Activated CD4-positive, alpha-beta T cell treated with anti-CD3 and anti-CD28 coated beads for 4 hours (primary cell): ENCODE measurements around the gene ACSM3.
A peak's percentile ranks its signal among the peaks of the same experiment; 100 is the strongest.
"Not testable (repeated sequence)": the region's sequence is repeated elsewhere in the genome, so short reads cannot be mapped to it uniquely, and the experiment has no call there.

Source experiments
- DNase-seq, 2 donors: peaks; one replicate each; pipeline ENCODE4 v3.0.0-alpha.2; 2020

ACSM3 gene, protein sequence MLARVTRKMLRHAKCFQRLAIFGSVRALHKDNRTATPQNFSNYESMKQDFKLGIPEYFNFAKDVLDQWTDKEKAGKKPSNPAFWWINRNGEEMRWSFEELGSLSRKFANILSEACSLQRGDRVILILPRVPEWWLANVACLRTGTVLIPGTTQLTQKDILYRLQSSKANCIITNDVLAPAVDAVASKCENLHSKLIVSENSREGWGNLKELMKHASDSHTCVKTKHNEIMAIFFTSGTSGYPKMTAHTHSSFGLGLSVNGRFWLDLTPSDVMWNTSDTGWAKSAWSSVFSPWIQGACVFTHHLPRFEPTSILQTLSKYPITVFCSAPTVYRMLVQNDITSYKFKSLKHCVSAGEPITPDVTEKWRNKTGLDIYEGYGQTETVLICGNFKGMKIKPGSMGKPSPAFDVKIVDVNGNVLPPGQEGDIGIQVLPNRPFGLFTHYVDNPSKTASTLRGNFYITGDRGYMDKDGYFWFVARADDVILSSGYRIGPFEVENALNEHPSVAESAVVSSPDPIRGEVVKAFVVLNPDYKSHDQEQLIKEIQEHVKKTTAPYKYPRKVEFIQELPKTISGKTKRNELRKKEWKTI

DNA sequence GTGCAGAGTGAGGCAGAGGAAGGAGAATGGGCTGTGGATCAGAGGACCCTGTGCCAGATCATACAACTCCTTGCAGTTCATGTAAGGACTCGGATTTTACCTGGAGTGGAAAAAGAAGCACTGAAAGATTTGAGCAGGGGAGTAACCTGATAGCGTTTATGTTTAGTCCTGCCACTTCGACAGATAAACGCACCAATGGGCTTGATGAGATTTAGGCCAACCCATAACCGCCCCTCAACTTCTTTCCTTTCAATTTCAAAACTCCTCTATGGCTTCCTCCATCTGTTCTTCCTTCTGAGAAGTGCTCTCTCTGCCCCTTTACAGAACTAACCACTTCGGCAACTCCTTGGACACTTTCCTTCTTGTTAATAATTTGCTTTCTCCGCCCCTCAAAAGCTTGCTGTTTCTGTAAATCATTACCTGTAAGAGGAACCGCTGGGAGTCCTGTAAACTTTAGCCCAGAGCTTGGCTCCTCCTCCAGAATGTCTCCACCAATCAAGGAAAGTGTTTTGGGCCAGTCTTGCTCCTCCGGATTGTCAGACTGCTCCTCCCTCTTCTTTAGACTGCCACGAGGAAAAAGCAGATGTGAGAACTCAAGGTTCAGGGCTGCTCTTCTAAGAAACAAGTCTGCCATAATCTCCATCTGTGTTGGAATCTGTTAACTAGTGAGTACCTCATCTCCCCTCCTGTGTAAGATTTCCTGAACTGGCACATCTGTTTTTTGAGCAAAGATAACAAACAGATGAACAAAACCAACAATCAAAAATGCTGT, at the start of gene ACSM3:
Gene ACSM3 (plus strand): TSS at position 554 of the 772 bp plus-strand sequence. CDS start 6,021 bp downstream, outside the sequence.
- DNase-seq = peak; percentile 53 to 68

GRCh38 chr16:20717718-20718117, 46.1 kb upstream of the ACSM3 start:
- DNase-seq = not testable (repeated sequence)

DNA sequence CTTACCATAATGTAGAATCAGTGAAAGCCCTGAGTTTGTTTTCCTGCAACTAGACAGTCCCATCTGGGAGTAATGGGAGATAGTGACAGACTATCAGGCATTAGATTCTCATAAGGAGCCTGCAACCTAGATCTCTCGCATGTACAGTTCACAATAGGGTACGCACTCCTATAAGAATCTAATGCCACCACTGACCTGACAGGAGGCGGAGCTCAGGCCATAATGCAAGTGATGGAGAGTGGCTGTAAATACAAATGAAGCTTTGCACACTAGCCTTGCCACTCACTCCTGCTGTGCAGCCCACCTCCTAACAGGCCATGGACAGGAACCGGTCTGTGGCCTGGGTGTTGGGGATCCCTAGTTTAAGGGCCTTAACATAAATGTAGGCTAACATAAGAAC, 43.6 kb upstream of the ACSM3 start:
- DNase-seq = no peak

DNA sequence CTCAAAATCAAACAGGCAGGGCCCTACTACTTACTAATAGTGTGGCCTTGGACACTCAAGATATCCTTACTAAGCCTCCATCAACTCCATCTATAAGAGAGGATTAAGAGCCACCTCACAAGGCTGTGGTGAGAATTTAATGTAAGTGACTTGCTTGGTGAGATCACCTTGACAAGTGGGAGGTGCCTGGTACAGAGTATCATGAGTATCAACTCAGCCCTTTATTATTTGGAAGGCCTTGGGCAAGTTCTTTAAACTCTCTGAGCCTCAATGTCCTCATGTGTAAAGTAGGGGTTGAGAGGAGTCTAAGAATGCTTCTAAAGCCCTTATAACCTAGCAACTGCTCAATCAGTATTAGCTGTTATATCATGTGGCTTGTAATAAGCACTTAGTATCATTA, 37.2 kb upstream of the ACSM3 start:
- no peak for DNase-seq

DNA sequence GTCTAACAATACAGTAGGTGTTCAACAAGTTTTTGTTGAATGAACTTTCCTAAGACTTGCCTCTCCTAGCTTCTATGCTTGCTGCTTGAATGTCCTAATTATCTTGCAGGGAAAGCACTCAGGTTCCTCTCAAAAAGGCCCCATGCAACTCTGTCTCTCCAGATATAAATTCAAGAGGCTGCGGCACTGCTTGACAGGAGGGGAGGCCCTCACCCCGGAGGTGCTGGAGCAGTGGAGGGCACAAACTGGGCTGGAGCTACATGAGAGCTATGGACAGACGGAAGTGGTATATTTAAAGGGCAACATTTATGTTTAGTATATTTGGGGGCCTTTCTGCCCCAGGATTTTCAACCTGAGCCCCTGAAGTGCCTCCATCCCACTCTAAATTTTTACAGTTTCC, 36.6 kb upstream of the ACSM3 start:
- no peak for DNase-seq

DNA sequence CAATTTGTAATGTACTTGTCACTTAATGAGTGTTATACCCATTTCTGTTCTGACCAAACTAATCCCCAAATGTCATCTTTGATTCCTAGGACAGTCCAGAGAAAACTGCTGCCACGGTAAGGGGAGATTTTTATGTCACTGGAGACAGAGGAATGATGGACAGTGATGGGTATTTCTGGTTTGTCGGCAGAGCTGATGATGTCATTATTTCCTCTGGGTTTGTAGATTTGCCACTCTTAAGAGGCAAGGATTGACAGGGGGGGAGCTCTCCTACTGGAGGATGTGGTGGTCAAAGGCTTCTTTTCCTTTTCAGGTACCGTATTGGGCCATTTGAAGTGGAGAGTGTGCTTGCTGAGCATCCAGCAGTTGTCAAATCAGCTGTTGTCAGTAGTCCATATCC, 34.7 kb upstream of the ACSM3 start:
- DNase-seq = no peak

- no peak for DNase-seq
Observed at GRCh38 chr16:20734056-20734455, 29.8 kb upstream of the ACSM3 start.

DNA sequence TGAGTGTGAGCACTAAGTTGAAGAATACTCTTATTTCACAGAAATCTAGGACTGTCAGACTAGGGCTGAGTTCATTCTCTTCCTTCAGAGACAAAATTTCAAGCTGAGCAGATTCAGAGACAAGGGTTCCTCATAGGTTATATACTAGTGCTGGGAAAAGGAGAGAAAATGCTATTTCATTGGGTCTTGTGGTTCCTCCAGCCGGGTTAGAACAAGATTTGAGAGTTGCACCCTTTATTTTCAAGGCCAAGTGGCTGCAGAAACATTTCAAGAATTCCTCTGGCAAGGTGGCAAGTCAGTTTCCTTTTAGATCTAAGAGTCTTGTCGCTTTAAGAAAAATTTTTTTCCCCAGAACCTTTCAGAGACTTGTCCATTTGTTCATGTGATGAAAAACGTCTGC, 29.0 kb upstream of the ACSM3 start:
- DNase-seq = no peak

DNA sequence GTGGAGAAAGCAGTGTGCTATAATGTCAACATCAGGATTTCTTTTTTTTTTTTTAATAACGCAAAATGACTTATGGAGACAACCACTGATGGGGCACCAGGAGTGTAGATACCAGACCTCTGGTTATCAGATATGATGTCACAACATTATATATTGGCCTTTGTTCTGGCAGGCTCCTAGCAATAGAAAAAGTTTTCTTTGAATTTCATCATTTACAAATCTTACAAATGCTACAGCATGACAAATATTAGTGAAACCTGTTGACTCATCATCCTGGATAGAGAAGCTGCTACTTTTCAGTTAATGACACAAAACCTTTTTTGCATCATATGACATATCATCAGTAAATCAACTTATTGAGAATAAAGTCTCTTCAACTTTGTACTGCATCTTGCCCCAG, 28.3 kb upstream of the ACSM3 start:
- no peak for DNase-seq

- peak in 1 of 2 donors; percentile 12 for DNase-seq
Observed at GRCh38 chr16:20740007-20740883, 23.6 kb upstream of the ACSM3 start.

- DNase-seq = peak; percentile 89 to 90
Observed at GRCh38 chr16:20740901-20741521, 22.8 kb upstream of the ACSM3 start.

GRCh38 chr16:20741554-20742285, 22.1 kb upstream of the ACSM3 start, which contains the start of gene THUMPD1:
Gene THUMPD1 (minus strand): TSS chr16:20741818. CDS start chr16:20741739, 79 bp downstream.
- DNase-seq = peak; percentile 95 to 98

- DNase-seq = no peak
Observed at GRCh38 chr16:20743591-20743990, 20.2 kb upstream of the ACSM3 start.

DNA sequence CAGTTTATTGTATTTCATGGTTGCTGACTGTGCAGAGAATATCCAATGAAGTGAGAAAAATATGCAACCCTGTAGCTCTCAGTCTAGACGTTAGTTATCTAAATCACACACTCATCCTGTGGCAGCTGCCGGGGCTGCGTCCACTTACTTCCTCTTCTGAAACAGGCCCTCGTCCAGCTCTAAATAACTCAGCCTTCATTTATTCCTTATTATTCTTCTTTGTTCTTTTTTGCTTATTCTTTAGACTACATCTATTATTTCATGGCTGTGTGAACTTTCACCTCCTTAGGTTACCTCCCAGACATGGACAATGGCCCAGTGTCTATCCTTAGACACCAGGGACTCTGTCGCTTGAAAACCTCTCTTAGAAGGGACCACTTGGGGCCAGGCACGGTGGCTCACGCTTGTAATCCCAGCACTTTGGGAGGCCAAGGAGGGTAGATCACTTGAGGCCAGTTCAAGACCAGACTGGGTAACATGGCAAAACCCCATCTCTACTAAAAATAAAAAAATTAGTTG, 18.8 kb upstream of the ACSM3 start:
- no peak for DNase-seq

- DNase-seq = no peak
Observed at GRCh38 chr16:20746461-20746860, 17.4 kb upstream of the ACSM3 start.

DNA sequence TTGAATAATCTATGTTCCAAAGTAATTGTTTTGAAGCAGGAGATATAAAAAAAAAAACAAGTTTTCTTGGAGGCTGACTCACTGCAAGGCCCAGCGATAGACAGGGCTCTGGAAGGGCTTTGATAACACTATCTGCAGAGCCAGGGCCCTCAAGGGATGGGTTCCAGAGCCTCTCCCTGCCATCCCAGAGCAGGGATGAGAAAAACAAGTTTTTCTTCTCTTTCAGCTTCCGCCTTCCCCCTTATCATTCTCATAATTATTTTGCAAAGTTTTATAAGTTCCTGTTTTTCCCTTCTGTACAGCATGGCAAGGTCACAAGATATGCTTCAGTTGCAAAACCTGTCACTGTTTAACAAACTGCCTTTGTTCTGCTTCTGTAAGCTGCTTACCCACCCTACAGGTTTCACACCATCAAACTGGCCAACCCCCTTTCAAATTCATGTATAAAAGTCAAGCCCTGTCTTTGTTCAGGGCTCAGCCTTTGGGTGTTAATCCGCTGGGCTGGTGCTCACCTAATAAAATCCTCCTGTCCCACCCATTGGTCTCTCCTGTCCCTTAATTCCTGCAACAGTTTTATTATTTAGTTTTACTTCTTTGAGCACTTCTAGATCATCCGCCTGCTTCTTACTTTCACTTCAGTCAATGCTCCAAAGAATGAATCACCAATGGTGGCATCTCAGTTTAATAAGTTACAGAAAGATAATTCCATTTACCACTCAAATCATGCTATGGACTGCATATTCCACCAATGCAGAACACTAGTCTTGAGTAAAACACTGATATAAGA, 16.6 kb upstream of the ACSM3 start:
- no peak for DNase-seq

DNA sequence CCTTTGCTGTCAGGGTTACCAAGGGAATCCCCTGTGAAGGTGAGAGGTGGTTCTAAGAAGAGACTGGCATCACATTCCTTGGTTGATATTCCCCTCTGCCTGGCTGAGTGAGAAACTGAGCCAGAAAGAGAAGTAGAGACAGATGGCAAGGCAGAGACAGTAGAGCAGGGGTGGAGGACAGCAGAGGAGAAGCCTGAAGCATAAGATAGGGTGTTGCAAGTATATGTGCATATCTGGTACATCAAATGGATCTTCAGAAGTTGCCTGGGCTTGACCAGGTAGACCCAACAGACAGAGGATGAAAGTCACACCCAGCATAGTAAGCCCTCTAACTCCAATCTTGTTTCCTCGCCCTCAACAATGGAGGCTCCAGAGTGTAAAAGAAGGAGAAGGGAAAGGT, 14.3 kb upstream of the ACSM3 start:
- DNase-seq = no peak

- no peak for DNase-seq
Observed at GRCh38 chr16:20750558-20750957, 13.3 kb upstream of the ACSM3 start.

GRCh38 chr16:20753727-20754126, 10.1 kb upstream of the ACSM3 start:
- no peak for DNase-seq

DNA sequence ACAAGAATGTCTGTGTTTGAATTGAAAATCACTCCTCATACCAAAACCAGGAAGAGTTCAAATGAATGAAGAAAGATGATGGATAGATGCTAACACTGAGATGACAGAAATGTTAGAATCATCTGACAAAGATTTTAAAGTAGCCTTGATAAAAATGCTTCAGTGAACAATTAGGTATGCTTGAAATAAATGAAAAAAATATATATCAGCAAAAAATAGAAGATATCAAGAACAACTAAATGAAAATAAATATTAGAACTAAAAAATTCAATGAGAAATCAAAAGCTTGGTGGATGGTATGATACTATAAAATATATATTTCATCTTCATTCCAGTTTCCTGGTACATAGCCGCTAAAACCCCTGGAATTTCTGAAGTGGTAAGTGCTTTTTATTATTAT, 8.6 kb upstream of the ACSM3 start:
- no peak for DNase-seq
